CD14-positive monocyte (primary cell): ENCODE measurements around the gene KRTAP10-5. TPM values are rescaled to one million over a fixed set of nuclear protein-coding genes. Genes with fewer than 3 reads are reported as not detected.

Source experiments
- DNase-seq, 3 donors: peaks; one replicate each; pipeline ENCODE4 v3.0.0-alpha.2; 2011 to 2022
- H2AFZ ChIP-seq: 2 replicates; pipeline ENCODE4 v1.6.0; 2012; ENCODE audit warnings: mild to moderate bottlenecking, low read depth, low read length, inconsistent platforms; ENCODE audit not compliant: insufficient read depth, poor library complexity, severe bottlenecking
- H3K27ac ChIP-seq, 2 donors: 1 replicate in 1 of 2; 2 replicates in 1 of 2; pipeline ENCODE4 v1.5.1; 2012 to 2013; ENCODE audit warnings: low read length in 2 of 2, control low read depth in 1 of 2, inconsistent platforms in 1 of 2, low read depth in 1 of 2, mild to moderate bottlenecking in 1 of 2
- H3K27me3 ChIP-seq, 2 donors: one replicate each; pipeline versions ENCODE4 v1.6.0 to v1.6.1; 2011 to 2013; ENCODE audit warnings: low read length in 2 of 2; ENCODE audit not compliant: control insufficient read depth in 2 of 2, insufficient read depth in 2 of 2
- H3K36me3 ChIP-seq, 2 donors: replicated peaks in 1 of 2; 1 replicate in 1 of 2; 2 replicates in 1 of 2; pipeline versions ENCODE4 v1.5.1 to v1.6.1; 2012 to 2013; ENCODE audit warnings: low read length in 2 of 2, control low read depth in 1 of 2, inconsistent platforms in 1 of 2, mild to moderate bottlenecking in 1 of 2; ENCODE audit not compliant: insufficient read depth in 2 of 2, control insufficient read depth in 1 of 2
- H3K4me1 ChIP-seq, 2 donors: 1 replicate in 1 of 2; 2 replicates in 1 of 2; pipeline versions ENCODE4 v1.5.1 to v1.6.1; 2012 to 2013; ENCODE audit warnings: low read length in 2 of 2, control low read depth in 1 of 2, inconsistent platforms in 1 of 2, mild to moderate bottlenecking in 1 of 2, moderate library complexity in 1 of 2; ENCODE audit not compliant: insufficient read depth in 2 of 2, control insufficient read depth in 1 of 2
- H3K4me2 ChIP-seq: replicated peaks from 2 replicates; pipeline ENCODE3; 2012; ENCODE audit warnings: low read length, moderate library complexity, mild to moderate bottlenecking; ENCODE audit not compliant: poor library complexity, severe bottlenecking; ENCODE audit errors: extremely low read depth
- H3K4me3 ChIP-seq, 3 experiments: fragments of 200-600 bp in 1 of 3; sonication (generic) in 1 of 3; replicated peaks in 1 of 3; 1 replicate in 2 of 3; 2 replicates in 1 of 3; pipeline ENCODE4 v1.5.1; 2011 to 2013; ENCODE audit warnings: low read length in 3 of 3, mild to moderate bottlenecking in 3 of 3, control low read depth in 2 of 3, low read depth in 2 of 3, inconsistent platforms in 1 of 3, moderate library complexity in 1 of 3
- H3K79me2 ChIP-seq: 2 replicates; pipeline ENCODE4 v1.6.0; 2012; ENCODE audit warnings: mild to moderate bottlenecking, control low read depth, inconsistent platforms, low read length, moderate library complexity; ENCODE audit not compliant: insufficient read depth
- H3K9ac ChIP-seq: 2 replicates; pipeline ENCODE4 v1.6.0; 2017; ENCODE audit warnings: low read length, mild to moderate bottlenecking; ENCODE audit not compliant: insufficient read depth, poor library complexity, severe bottlenecking
- H3K9me3 ChIP-seq, 2 donors: replicated peaks in 1 of 2; 1 replicate in 1 of 2; 2 replicates in 1 of 2; pipeline versions ENCODE4 v1.5.1 to v1.6.1; 2012 to 2013; ENCODE audit warnings: low read length in 2 of 2, control low read depth in 1 of 2; ENCODE audit not compliant: control insufficient read depth in 1 of 2, insufficient read depth in 1 of 2
- H4K20me1 ChIP-seq: 2 replicates; pipeline ENCODE4 v1.6.0; 2012; ENCODE audit warnings: mild to moderate bottlenecking, low read length, control low read depth, moderate library complexity; ENCODE audit not compliant: insufficient read depth
- H3K27ac Mint-ChIP-seq, 7 donors: one replicate each; pipeline ENCODE4 v1.8.0; 2020; ENCODE audit warnings: mild to moderate bottlenecking in 7 of 7, mixed read lengths in 7 of 7, moderate library complexity in 6 of 7, inconsistent platforms in 2 of 7
- H3K27me3 Mint-ChIP-seq, 3 donors: one replicate each; pipeline ENCODE4 v1.8.0; 2021 to 2022; ENCODE audit warnings: low read depth in 3 of 3, mild to moderate bottlenecking in 3 of 3, mixed read lengths in 3 of 3, moderate library complexity in 3 of 3, inconsistent platforms in 1 of 3
- H3K36me3 Mint-ChIP-seq, 2 donors: one replicate each; pipeline ENCODE4 v1.8.0; 2020; ENCODE audit warnings: mixed read lengths in 2 of 2, inconsistent platforms in 1 of 2, mild to moderate bottlenecking in 1 of 2
- H3K4me1 Mint-ChIP-seq: one replicate; pipeline ENCODE4 v1.8.0; 2020; ENCODE audit warnings: mild to moderate bottlenecking, mixed read lengths
- H3K4me3 Mint-ChIP-seq, 2 donors: one replicate each; pipeline ENCODE4 v1.8.0; 2020; ENCODE audit warnings: mild to moderate bottlenecking in 2 of 2, mixed read lengths in 2 of 2, moderate library complexity in 1 of 2
- H3K9me3 Mint-ChIP-seq, 7 donors: one replicate each; pipeline ENCODE4 v1.8.0; 2020 to 2022; ENCODE audit warnings: mixed read lengths in 7 of 7, mild to moderate bottlenecking in 6 of 7, moderate library complexity in 6 of 7, inconsistent platforms in 2 of 7
- WGBS: methylation state at CpG from one replicate; pipeline ENCODE4 v1.1.5; 2013; ENCODE audit warnings: missing lambda C conversion rate; ENCODE audit not compliant: insufficient coverage; 5-methylcytosine and 5-hydroxymethylcytosine counted together
- intact Hi-C, 2 donors: fragments of 100-400 bp; cut with micrococcal nuclease; formaldehyde crosslinking; loops; one replicate each; pipeline versions ENCODE4 v1.15.0 to v1.15.1; 2023
- polyA plus RNA-seq, 3 donors: library from polyadenylated mRNA; depleted of rRNA in 1 of 3; unstranded in 2 of 3; stranded (reverse) in 1 of 3; fragments of 300-500 nt in 2 of 3; fragments of >200 nt in 1 of 3; fragmentation: Illumina TruSeq in 2 of 3; gene quantifications; 1 replicate in 2 of 3; 2 replicates in 1 of 3; pipeline ENCODE4 v1.2.3, GENCODE V29; 2012 to 2021
- TF ChIP-seq, protein P1 (sequence below): fragments of 200-600 bp; IDR thresholded peaks from one replicate; pipeline ENCODE4 v1.8.0; 2022; ENCODE audit warnings: antibody characterized with exemption, mild to moderate bottlenecking

Gene KRTAP10-5
- polyA plus RNA-seq, 3 donors: not detected

DNA sequence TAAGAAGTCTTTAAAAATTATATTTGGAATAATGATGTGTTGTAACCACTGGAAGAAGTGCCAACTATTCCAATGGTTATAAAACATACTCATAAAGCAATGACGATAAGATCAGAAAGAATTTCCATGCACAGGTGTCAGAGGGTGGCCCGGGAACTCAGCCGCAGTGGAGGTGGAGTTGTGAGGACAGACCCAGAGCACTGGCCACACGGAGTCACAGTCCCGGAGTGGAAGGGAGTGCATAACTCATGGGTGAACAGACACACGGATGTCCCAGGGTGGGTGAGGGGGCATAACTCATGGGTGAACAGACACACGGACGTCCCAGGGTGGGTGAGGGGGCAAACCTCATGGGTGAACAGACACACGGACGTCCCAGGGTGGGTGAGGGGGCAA is 4.4 kb downstream of the KRTAP10-5 start:
- DNase-seq: no peak
- TF ChIP-seq, protein P1, sequence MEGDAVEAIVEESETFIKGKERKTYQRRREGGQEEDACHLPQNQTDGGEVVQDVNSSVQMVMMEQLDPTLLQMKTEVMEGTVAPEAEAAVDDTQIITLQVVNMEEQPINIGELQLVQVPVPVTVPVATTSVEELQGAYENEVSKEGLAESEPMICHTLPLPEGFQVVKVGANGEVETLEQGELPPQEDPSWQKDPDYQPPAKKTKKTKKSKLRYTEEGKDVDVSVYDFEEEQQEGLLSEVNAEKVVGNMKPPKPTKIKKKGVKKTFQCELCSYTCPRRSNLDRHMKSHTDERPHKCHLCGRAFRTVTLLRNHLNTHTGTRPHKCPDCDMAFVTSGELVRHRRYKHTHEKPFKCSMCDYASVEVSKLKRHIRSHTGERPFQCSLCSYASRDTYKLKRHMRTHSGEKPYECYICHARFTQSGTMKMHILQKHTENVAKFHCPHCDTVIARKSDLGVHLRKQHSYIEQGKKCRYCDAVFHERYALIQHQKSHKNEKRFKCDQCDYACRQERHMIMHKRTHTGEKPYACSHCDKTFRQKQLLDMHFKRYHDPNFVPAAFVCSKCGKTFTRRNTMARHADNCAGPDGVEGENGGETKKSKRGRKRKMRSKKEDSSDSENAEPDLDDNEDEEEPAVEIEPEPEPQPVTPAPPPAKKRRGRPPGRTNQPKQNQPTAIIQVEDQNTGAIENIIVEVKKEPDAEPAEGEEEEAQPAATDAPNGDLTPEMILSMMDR: no peak
- H3K27me3 ChIP-seq: no peaks in the 10 kb centered on the region
- peaks cover 5 to 50% of the 10 kb centered on the region in 2 donors for H3K9me3 ChIP-seq
- no peak overlapping the region for H3K9ac ChIP-seq
- no peaks in the 10 kb centered on the region for H3K4me1 Mint-ChIP-seq
- intact Hi-C loops: no loop called here
- no peak overlapping the region for H2AFZ ChIP-seq
- H3K27ac Mint-ChIP-seq: no peak overlapping the region
- no peaks in the 10 kb centered on the region for H3K79me2 ChIP-seq
- no peaks in the 10 kb centered on the region for H3K36me3 ChIP-seq
- H3K4me3 ChIP-seq: no peak overlapping the region
- H3K9me3 Mint-ChIP-seq: peaks cover 19 to 59% (median 41%) of the 10 kb centered on the region in 7 donors
- no peak overlapping the region for H3K4me3 Mint-ChIP-seq
- 77% methylated on average over 5 of the region's 10 CpGs for WGBS
- H4K20me1 ChIP-seq: no peaks in the 10 kb centered on the region
- no peaks in the 10 kb centered on the region for H3K36me3 Mint-ChIP-seq
- H3K4me2 ChIP-seq: no peak overlapping the region
- no peaks in the 10 kb centered on the region for H3K4me1 ChIP-seq
- peaks cover 7 to 26% (median 19%) of the 10 kb centered on the region in 3 donors for H3K27me3 Mint-ChIP-seq
- H3K27ac ChIP-seq: no peak overlapping the region

DNA sequence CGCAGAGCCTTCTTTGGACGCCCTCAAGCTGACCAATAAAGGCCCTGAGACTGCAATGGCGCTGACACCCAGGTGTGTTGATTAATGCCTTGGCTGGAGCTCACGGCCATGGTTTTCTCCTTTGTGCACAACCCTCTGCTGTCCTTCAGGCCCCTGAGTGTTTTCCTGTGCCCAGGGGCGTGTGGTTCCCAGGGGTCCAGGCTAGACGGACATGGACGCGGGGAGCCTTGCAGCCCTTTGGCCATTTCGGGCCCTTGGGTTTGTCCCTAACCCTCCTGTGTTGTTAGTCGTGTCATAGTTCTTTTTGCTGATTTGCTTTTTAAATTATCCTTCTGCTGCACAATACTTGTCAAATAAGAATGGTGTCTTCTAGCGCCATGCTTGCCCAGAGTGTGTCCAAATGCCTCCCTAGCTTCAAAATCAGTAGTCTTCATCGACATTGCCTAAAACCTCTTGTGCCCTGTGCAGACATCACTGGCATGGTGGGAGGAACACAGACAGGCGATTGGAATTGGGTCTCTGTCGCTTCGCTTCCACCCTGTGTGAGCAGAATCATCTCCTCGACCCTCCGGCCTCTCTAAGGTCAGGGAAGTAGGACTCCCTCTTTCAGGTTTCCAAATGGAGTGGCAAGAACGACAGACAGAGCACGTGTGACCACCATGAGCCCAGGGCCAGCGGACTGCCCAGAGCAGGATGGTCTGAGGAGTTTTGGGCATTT is 4.9 kb downstream of the KRTAP10-5 start:
- Histone ChIP-seq H3K4me3 (no peak overlapping the region), H3K9me3 (peaks cover 5 to 50% of the 10 kb centered on the region in 2 donors), H3K9ac (no peak overlapping the region), H3K79me2 (no peaks in the 10 kb centered on the region), H3K27ac (no peak overlapping the region), H3K4me2 (no peak overlapping the region), H2AFZ (no peak overlapping the region), H3K4me1 (no peaks in the 10 kb centered on the region), H3K36me3 (no peaks in the 10 kb centered on the region), H4K20me1 (no peaks in the 10 kb centered on the region), H3K27me3 (no peaks in the 10 kb centered on the region)
- Mint-ChIP-seq H3K27me3 (peaks cover 6 to 26% (median 18%) of the 10 kb centered on the region in 3 donors), H3K4me3 (no peak overlapping the region), H3K9me3 (peaks cover 18 to 56% (median 42%) of the 10 kb centered on the region in 7 donors), H3K36me3 (no peaks in the 10 kb centered on the region), H3K27ac (peak overlapping the region in 1 of 7 donors; percentile 46), H3K4me1 (no peaks in the 10 kb centered on the region)
- TF ChIP-seq, protein P1: no peak
- WGBS: 93% methylated on average over 15 of the region's 20 CpGs
- intact Hi-C loops: no loop called here
- no peak for DNase-seq
